Endodermal cell (in vitro differentiated cells): ENCODE measurements around the gene C8B. TPM values are rescaled to one million over a fixed set of nuclear protein-coding genes. Genes with fewer than 3 reads are reported as not detected.

Experiments
- DNase-seq: peaks from one replicate; pipeline ENCODE4 v3.0.0-alpha.2; 2017
- H3K27ac ChIP-seq: 2 replicates; pipeline ENCODE4 v1.5.1; 2013; ENCODE audit warnings: mild to moderate bottlenecking, low read depth, low read length, moderate library complexity
- H3K27me3 ChIP-seq: 2 replicates; pipeline ENCODE4 v1.6.1; 2013; ENCODE audit warnings: mild to moderate bottlenecking, low read length, moderate library complexity; ENCODE audit not compliant: insufficient read depth, control insufficient read depth, poor library complexity, severe bottlenecking
- H3K36me3 ChIP-seq: 2 replicates; pipeline ENCODE4 v1.7.0; 2013; ENCODE audit warnings: mild to moderate bottlenecking, low read length, moderate library complexity; ENCODE audit not compliant: control insufficient read depth, insufficient read depth
- H3K4me1 ChIP-seq: one replicate; pipeline ENCODE4 v1.7.0; 2013; ENCODE audit warnings: low read length; ENCODE audit not compliant: control insufficient read depth, insufficient read depth
- H3K4me3 ChIP-seq: 2 replicates; pipeline ENCODE4 v1.5.1; 2013; ENCODE audit warnings: mild to moderate bottlenecking, low read length, moderate library complexity
- H3K9ac ChIP-seq: 2 replicates; pipeline ENCODE4 v1.6.1; 2013; ENCODE audit warnings: mild to moderate bottlenecking, low read length, moderate library complexity; ENCODE audit not compliant: poor library complexity, severe bottlenecking; ENCODE audit errors: extremely low read depth
- H3K9me3 ChIP-seq: 2 replicates; pipeline ENCODE4 v1.6.1; 2013; ENCODE audit warnings: mild to moderate bottlenecking, low read length, moderate library complexity; ENCODE audit not compliant: control insufficient read depth
- H3K27ac Mint-ChIP-seq: 2 replicates; pipeline ENCODE4 v1.8.0; 2020; ENCODE audit warnings: mixed read lengths
- H3K27me3 Mint-ChIP-seq: 2 replicates; pipeline ENCODE4 v1.8.0; 2021; ENCODE audit warnings: mild to moderate bottlenecking, mixed read lengths; ENCODE audit not compliant: insufficient read depth
- H3K36me3 Mint-ChIP-seq: 2 replicates; pipeline ENCODE4 v1.8.0; 2020; ENCODE audit warnings: low read depth, mixed read lengths
- H3K4me1 Mint-ChIP-seq: 2 replicates; pipeline ENCODE4 v1.8.0; 2020; ENCODE audit warnings: mixed read lengths
- H3K4me3 Mint-ChIP-seq: 2 replicates; pipeline ENCODE4 v1.8.0; 2020; ENCODE audit warnings: mild to moderate bottlenecking, moderate library complexity, mixed read lengths
- H3K9me3 Mint-ChIP-seq: 2 replicates; pipeline ENCODE4 v1.8.0; 2020; ENCODE audit warnings: mild to moderate bottlenecking, mixed read lengths
- CTCF ChIP-seq: fragments of 200-600 bp; sonication (generic); conservative IDR thresholded peaks from 2 replicates; pipeline ENCODE4 v1.5.0; 2021; ENCODE audit warnings: antibody characterized with exemption, mild to moderate bottlenecking
- WGBS, 2 experiments: methylation state at CpG; one replicate each; pipeline versions ENCODE4 v1.1.5 to v1.1.7; 2013; ENCODE audit warnings: missing lambda C conversion rate in 2 of 2, mixed read lengths in 1 of 2; ENCODE audit not compliant: insufficient coverage in 1 of 2, insufficient read length in 1 of 2; 5-methylcytosine and 5-hydroxymethylcytosine counted together
- total RNA-seq, 2 donors: library from RNA; stranded (reverse); fragmentation: NEBNext Ultra II Directional in 1 of 2; extraction: Animal tissue kit (Norgen Biotek cat#: 25700) in 1 of 2; gene quantifications; 2 replicates in 1 of 2; 3 replicates in 1 of 2; pipeline ENCODE4 v1.2.1, GENCODE V29; 2021

C8B gene
- total RNA-seq, 2 donors from 2014 or later: not detected

GRCh38 chr1:56940039-56940438 lies 25.8 kb downstream of the C8B start:
- WGBS, 2 experiments: no CpG with 5 or more reads among the region's 1 CpG
- no peaks in the 10 kb centered on the region for H3K9me3 ChIP-seq
- Mint-ChIP-seq H3K27ac (no peak overlapping the region), H3K36me3 (no peaks in the 10 kb centered on the region), H3K27me3 (peaks cover 49% of the 10 kb centered on the region), H3K9me3 (no peaks in the 10 kb centered on the region), H3K4me3 (no peak overlapping the region), H3K4me1 (peaks cover 12% of the 10 kb centered on the region)
- no peak for DNase-seq
- no peaks in the 10 kb centered on the region for H3K36me3 ChIP-seq
- H3K9ac ChIP-seq: no peak overlapping the region
- H3K27me3 ChIP-seq: peaks cover 34% of the 10 kb centered on the region
- no peaks in the 10 kb centered on the region for H3K4me1 ChIP-seq
- no peak overlapping the region for H3K4me3 ChIP-seq
- H3K27ac ChIP-seq: no peak overlapping the region
- TF ChIP-seq CTCF: no peak

GRCh38 chr1:56939209-56939608 lies 26.6 kb downstream of the C8B start:
- peaks cover 39% of the 10 kb centered on the region for H3K27me3 ChIP-seq
- H3K4me1 Mint-ChIP-seq: peaks cover 18% of the 10 kb centered on the region
- H3K27me3 Mint-ChIP-seq: peaks cover 50% of the 10 kb centered on the region
- H3K36me3 Mint-ChIP-seq: no peaks in the 10 kb centered on the region
- no peak overlapping the region for H3K9ac ChIP-seq
- no peak overlapping the region for H3K4me3 ChIP-seq
- no peak overlapping the region for H3K27ac Mint-ChIP-seq
- no peak overlapping the region for H3K4me3 Mint-ChIP-seq
- H3K27ac ChIP-seq: no peak overlapping the region
- H3K9me3 Mint-ChIP-seq: no peaks in the 10 kb centered on the region
- 60 to 82% methylated on average over 1 to 2 of the region's 2 CpGs for WGBS, 2 experiments
- no peak for DNase-seq
- H3K36me3 ChIP-seq: no peaks in the 10 kb centered on the region
- no peaks in the 10 kb centered on the region for H3K9me3 ChIP-seq
- TF ChIP-seq CTCF: no peak
- H3K4me1 ChIP-seq: no peaks in the 10 kb centered on the region

GRCh38 chr1:56938646-56939045 lies 27.2 kb downstream of the C8B start:
- no peak overlapping the region for H3K4me3 ChIP-seq

More at GRCh38 chr1:56938646-56939045, 27.2 kb downstream of the C8B start:
- Mint-ChIP-seq H3K27ac (no peak overlapping the region), H3K27me3 (peaks cover 50% of the 10 kb centered on the region), H3K4me3 (no peak overlapping the region), H3K4me1 (peaks cover 20% of the 10 kb centered on the region), H3K36me3 (no peaks in the 10 kb centered on the region), H3K9me3 (no peaks in the 10 kb centered on the region)
- H3K27me3 ChIP-seq: peaks cover 39% of the 10 kb centered on the region
- DNase-seq: no peak
- no peak overlapping the region for H3K9ac ChIP-seq
- TF ChIP-seq CTCF: no peak
- H3K27ac ChIP-seq: no peak overlapping the region
- no peaks in the 10 kb centered on the region for H3K9me3 ChIP-seq
- no peaks in the 10 kb centered on the region for H3K4me1 ChIP-seq
- WGBS, 2 experiments: 95 to 100% methylated on average over 1 to 2 of the region's 2 CpGs
- H3K36me3 ChIP-seq: no peaks in the 10 kb centered on the region
